ENCODE data around the gene MBTD1. TPM values are rescaled to one million over a fixed set of nuclear protein-coding genes. Genes with fewer than 3 reads are reported as not detected.

Gene MBTD1
- total RNA-seq, 2 experiments from 2014 or later: 10.4 to 11.4 TPM

GRCh38 chr17:51154176-51154575, 105.7 kb downstream of the MBTD1 start:
- ChIA-PET CTCF (interaction anchor here (0.9 to 4.7 kb wide), 9 partner anchors 8 to 371 kb away, joined by 3 to 131 read pairs (median 13); partner anchors contain the start of gene NME2), POLR2A (interaction anchor here (1.0 to 2.7 kb wide), 4 partner anchors 8 to 446 kb away, joined by 3 to 18 read pairs (median 6); partner anchors contain the start of genes ANKRD40, NME2 and SPAG9)
- Mint-ChIP-seq H3K36me3 (ENCODE audit: low read depth) (peaks cover 30% of the 10 kb centered on the region), H3K27ac (no peak overlapping the region), H3K27me3 (ENCODE audit: low read depth) (no peaks in the 10 kb centered on the region), H3K9me3 (ENCODE audit: insufficient read depth) (no peaks in the 10 kb centered on the region), H3K4me1 (ENCODE audit: low read depth) (peaks cover 14% of the 10 kb centered on the region), H3K4me3 (no peak overlapping the region)
- ATAC-seq (no peak), DNase-seq (peak; percentile 28)

GRCh38 chr17:51153210-51154072, 106.4 kb downstream of the MBTD1 start, which contains the start of gene NME1:
Gene NME1 (plus strand): TSS chr17:51153559. CDS start chr17:51155655, 2,096 bp downstream.
- Mint-ChIP-seq H3K4me3 (no peak within 1 kb of the TSS), H3K4me1 (ENCODE audit: low read depth) (peaks cover 12% of the 10 kb centered on the region), H3K36me3 (ENCODE audit: low read depth) (peaks cover 26% of the 10 kb centered on the region), H3K27me3 (ENCODE audit: low read depth) (no peaks in the 10 kb centered on the region), H3K9me3 (ENCODE audit: insufficient read depth) (no peaks in the 10 kb centered on the region), H3K27ac (no peak within 1 kb of the TSS)
- ChIA-PET CTCF (interaction anchor here (0.6 to 4.7 kb wide), 54 partner anchors 9 to 391 kb away, joined by 3 to 131 read pairs (median 4); partner anchors contain the start of genes NME2 and SPAG9), POLR2A (interaction anchor here (0.7 to 2.7 kb wide), 9 partner anchors 12 to 287 kb away, joined by 3 to 18 read pairs (median 4); partner anchors contain the start of genes NME2, SPAG9, TOB1 and UTP18)
- ATAC-seq: peak; percentile 95
- peak; percentile 98 for DNase-seq

- no peaks in the 10 kb centered on the region for H3K27me3 Mint-ChIP-seq (ENCODE audit: low read depth)
- DNase-seq (no peak), ATAC-seq (no peak)
- H3K27ac Mint-ChIP-seq: no peak overlapping the region
- H3K9me3 Mint-ChIP-seq (ENCODE audit: insufficient read depth): no peaks in the 10 kb centered on the region
- peaks cover 21% of the 10 kb centered on the region for H3K36me3 Mint-ChIP-seq (ENCODE audit: low read depth)
- POLR2A ChIA-PET: interaction anchor here (0.8 to 2.7 kb wide), 8 partner anchors 12 to 287 kb away, joined by 3 to 18 read pairs (median 4); partner anchors contain the start of genes NME2, SPAG9, TOB1 and UTP18
- CTCF ChIA-PET: interaction anchor here (0.7 to 4.7 kb wide), 39 partner anchors 9 to 390 kb away, joined by 3 to 131 read pairs (median 5); partner anchors contain the start of genes NME2 and SPAG9
- no peak overlapping the region for H3K4me3 Mint-ChIP-seq
- H3K4me1 Mint-ChIP-seq (ENCODE audit: low read depth): peaks cover 9% of the 10 kb centered on the region
These were observed 107.1 kb downstream of the MBTD1 start for GRCh38 chr17:51152766-51153209.

GRCh38 chr17:51150932-51151331, 108.9 kb downstream of the MBTD1 start:
- Mint-ChIP-seq H3K4me3 (no peak overlapping the region), H3K9me3 (ENCODE audit: insufficient read depth) (no peaks in the 10 kb centered on the region), H3K27me3 (ENCODE audit: low read depth) (no peaks in the 10 kb centered on the region), H3K27ac (no peak overlapping the region), H3K36me3 (ENCODE audit: low read depth) (peaks cover 8% of the 10 kb centered on the region), H3K4me1 (ENCODE audit: low read depth) (peaks cover 2% of the 10 kb centered on the region)
- ATAC-seq (no peak), DNase-seq (no peak)
- ChIA-PET CTCF (interaction anchor here (1.0 to 4.7 kb wide), 2 partner anchors 29 to 148 kb away, joined by 3 to 131 read pairs; no protein-coding TSS in a partner anchor), POLR2A (no interaction called here)

GRCh38 chr17:51149163-51149562, 110.7 kb downstream of the MBTD1 start:
- Mint-ChIP-seq H3K27ac (no peak overlapping the region), H3K4me1 (ENCODE audit: low read depth) (peaks cover 2% of the 10 kb centered on the region), H3K27me3 (ENCODE audit: low read depth) (no peaks in the 10 kb centered on the region), H3K9me3 (ENCODE audit: insufficient read depth) (no peaks in the 10 kb centered on the region), H3K36me3 (ENCODE audit: low read depth) (no peaks in the 10 kb centered on the region), H3K4me3 (no peak overlapping the region)
- no peak for DNase-seq
- CTCF ChIA-PET: interaction anchor here (4.7 kb wide), 1 partner anchor 147 kb away, joined by 131 read pairs; no protein-coding TSS in a partner anchor
- ATAC-seq: no peak
- POLR2A ChIA-PET: no interaction called here

- H3K27me3 Mint-ChIP-seq (ENCODE audit: low read depth): no peaks in the 10 kb centered on the region
- DNase-seq (no peak), ATAC-seq (no peak)
- ChIA-PET POLR2A (interaction anchor here (1.0 kb wide), 1 partner anchor 27 kb away, joined by 3 read pairs; the partner anchor contains the start of gene SPAG9), CTCF (interaction anchor here (3.2 kb wide), 1 partner anchor 148 kb away, joined by 14 read pairs; no protein-coding TSS in a partner anchor)
- no peaks in the 10 kb centered on the region for H3K9me3 Mint-ChIP-seq (ENCODE audit: insufficient read depth)
- H3K4me3 Mint-ChIP-seq: no peak overlapping the region
- no peaks in the 10 kb centered on the region for H3K36me3 Mint-ChIP-seq (ENCODE audit: low read depth)
- no peak overlapping the region for H3K27ac Mint-ChIP-seq
- peaks cover 4% of the 10 kb centered on the region for H3K4me1 Mint-ChIP-seq (ENCODE audit: low read depth)
These were observed 112.2 kb downstream of the MBTD1 start for GRCh38 chr17:51147650-51148049.

- DNase-seq (no peak), ATAC-seq (no peak)
- Mint-ChIP-seq H3K27ac (no peak overlapping the region), H3K4me3 (no peak overlapping the region), H3K36me3 (ENCODE audit: low read depth) (no peaks in the 10 kb centered on the region), H3K9me3 (ENCODE audit: insufficient read depth) (no peaks in the 10 kb centered on the region), H3K4me1 (ENCODE audit: low read depth) (peaks cover 2% of the 10 kb centered on the region), H3K27me3 (ENCODE audit: low read depth) (no peaks in the 10 kb centered on the region)
- ChIA-PET CTCF (no interaction called here), POLR2A (interaction anchor here (1.1 kb wide), 1 partner anchor 23 kb away, joined by 5 read pairs; no protein-coding TSS in a partner anchor)
These were observed 115.4 kb downstream of the MBTD1 start for GRCh38 chr17:51144266-51145022.

- Mint-ChIP-seq H3K27me3 (ENCODE audit: low read depth) (no peaks in the 10 kb centered on the region), H3K4me3 (no peak overlapping the region), H3K27ac (no peak overlapping the region), H3K4me1 (ENCODE audit: low read depth) (peaks cover 2% of the 10 kb centered on the region), H3K9me3 (ENCODE audit: insufficient read depth) (no peaks in the 10 kb centered on the region), H3K36me3 (ENCODE audit: low read depth) (no peaks in the 10 kb centered on the region)
- ChIA-PET CTCF (interaction anchor here (1.2 to 2.3 kb wide), 3 partner anchors 10 to 141 kb away, joined by 3 to 10 read pairs (median 4); partner anchors contain the start of gene NME1), POLR2A (interaction anchor here (0.5 kb wide), 1 partner anchor 96 kb away, joined by 3 read pairs; no protein-coding TSS in a partner anchor)
- ATAC-seq (no peak), DNase-seq (no peak)
These were observed 117.3 kb downstream of the MBTD1 start for GRCh38 chr17:51142597-51142996.

GRCh38 chr17:51135956-51136355, 123.9 kb downstream of the MBTD1 start:
- DNase-seq (no peak), ATAC-seq (no peak)
- no peaks in the 10 kb centered on the region for H3K9me3 Mint-ChIP-seq (ENCODE audit: insufficient read depth)
- peaks cover 11% of the 10 kb centered on the region for H3K4me1 Mint-ChIP-seq (ENCODE audit: low read depth)
- POLR2A ChIA-PET: no interaction called here
- H3K27me3 Mint-ChIP-seq (ENCODE audit: low read depth): no peaks in the 10 kb centered on the region
- no peak overlapping the region for H3K4me3 Mint-ChIP-seq
- H3K36me3 Mint-ChIP-seq (ENCODE audit: low read depth): no peaks in the 10 kb centered on the region
- CTCF ChIA-PET: interaction anchor here (0.8 to 1.8 kb wide), 3 partner anchors 17 to 140 kb away, joined by 3 to 11 read pairs (median 3); partner anchors contain the start of gene NME1
- H3K27ac Mint-ChIP-seq: no peak overlapping the region

GRCh38 chr17:51133365-51133764, 126.5 kb downstream of the MBTD1 start:
- Mint-ChIP-seq H3K9me3 (ENCODE audit: insufficient read depth) (no peaks in the 10 kb centered on the region), H3K27me3 (ENCODE audit: low read depth) (no peaks in the 10 kb centered on the region), H3K36me3 (ENCODE audit: low read depth) (no peaks in the 10 kb centered on the region), H3K27ac (no peak overlapping the region), H3K4me1 (ENCODE audit: low read depth) (peaks cover 11% of the 10 kb centered on the region), H3K4me3 (no peak overlapping the region)
- no peak for DNase-seq
- POLR2A ChIA-PET: interaction anchor here (0.9 to 1.8 kb wide), 2 partner anchors 13 to 103 kb away, joined by 3 to 7 read pairs; no protein-coding TSS in a partner anchor
- CTCF ChIA-PET: no interaction called here
- no peak for ATAC-seq

GRCh38 chr17:51132964-51133319, 126.9 kb downstream of the MBTD1 start:
- Mint-ChIP-seq H3K4me3 (no peak overlapping the region), H3K9me3 (ENCODE audit: insufficient read depth) (no peaks in the 10 kb centered on the region), H3K27me3 (ENCODE audit: low read depth) (no peaks in the 10 kb centered on the region), H3K4me1 (ENCODE audit: low read depth) (peaks cover 11% of the 10 kb centered on the region), H3K36me3 (ENCODE audit: low read depth) (no peaks in the 10 kb centered on the region), H3K27ac (no peak overlapping the region)
- DNase-seq (no peak), ATAC-seq (no peak)
- ChIA-PET POLR2A (interaction anchor here (0.9 to 1.8 kb wide), 2 partner anchors 13 to 102 kb away, joined by 3 to 7 read pairs; no protein-coding TSS in a partner anchor), CTCF (interaction anchor here (1.2 to 1.6 kb wide), 2 partner anchors 20 to 132 kb away, joined by 4 read pairs; partner anchors contain the start of gene NME1)

All from activated CD8-positive, alpha-beta T cell treated with anti-CD3 and anti-CD28 coated beads, Interleukin-2, amount 10 ng/mL, durations not matched to agents 7 days and 5 days (primary cell).